Effector memory CD4-positive, alpha-beta T cell (primary cell): ENCODE results near the gene PPEF1.

Experiments used
- DNase-seq, 3 donors: peaks; one replicate each; pipeline ENCODE4 v3.0.0-alpha.2; 2020
- H3K27ac ChIP-seq: 2 replicates; pipeline ENCODE4 v1.7.0; 2013; ENCODE audit warnings: mild to moderate bottlenecking, low read length, moderate library complexity; ENCODE audit not compliant: insufficient read depth, poor library complexity, severe bottlenecking
- H3K27me3 ChIP-seq: replicated peaks from 2 replicates; pipeline ENCODE4 v1.7.0; 2013; ENCODE audit warnings: mild to moderate bottlenecking, low read length; ENCODE audit not compliant: insufficient read depth, control insufficient read depth, poor library complexity, severe bottlenecking
- H3K36me3 ChIP-seq: 2 replicates; pipeline ENCODE4 v1.7.0; 2013; ENCODE audit warnings: mild to moderate bottlenecking, low read length, moderate library complexity; ENCODE audit not compliant: control insufficient read depth, insufficient read depth
- H3K4me1 ChIP-seq: 2 replicates; pipeline ENCODE4 v1.7.0; 2013; ENCODE audit warnings: low read length, mild to moderate bottlenecking; ENCODE audit not compliant: control insufficient read depth, insufficient read depth, poor library complexity, severe bottlenecking
- H3K4me3 ChIP-seq: 2 replicates; pipeline ENCODE4 v1.7.0; 2013; ENCODE audit warnings: low read length, low read depth, mild to moderate bottlenecking; ENCODE audit not compliant: insufficient read depth, poor library complexity, severe bottlenecking
- H3K9me3 ChIP-seq: 2 replicates; pipeline ENCODE4 v1.7.0; 2013; ENCODE audit warnings: mild to moderate bottlenecking, low read length, moderate library complexity; ENCODE audit not compliant: control insufficient read depth
- total RNA-seq, 3 donors: gene quantifications; one replicate each; lab custom pipeline; 2026; lab: John Stamatoyannopoulos, UW

The PPEF1 gene, protein sequence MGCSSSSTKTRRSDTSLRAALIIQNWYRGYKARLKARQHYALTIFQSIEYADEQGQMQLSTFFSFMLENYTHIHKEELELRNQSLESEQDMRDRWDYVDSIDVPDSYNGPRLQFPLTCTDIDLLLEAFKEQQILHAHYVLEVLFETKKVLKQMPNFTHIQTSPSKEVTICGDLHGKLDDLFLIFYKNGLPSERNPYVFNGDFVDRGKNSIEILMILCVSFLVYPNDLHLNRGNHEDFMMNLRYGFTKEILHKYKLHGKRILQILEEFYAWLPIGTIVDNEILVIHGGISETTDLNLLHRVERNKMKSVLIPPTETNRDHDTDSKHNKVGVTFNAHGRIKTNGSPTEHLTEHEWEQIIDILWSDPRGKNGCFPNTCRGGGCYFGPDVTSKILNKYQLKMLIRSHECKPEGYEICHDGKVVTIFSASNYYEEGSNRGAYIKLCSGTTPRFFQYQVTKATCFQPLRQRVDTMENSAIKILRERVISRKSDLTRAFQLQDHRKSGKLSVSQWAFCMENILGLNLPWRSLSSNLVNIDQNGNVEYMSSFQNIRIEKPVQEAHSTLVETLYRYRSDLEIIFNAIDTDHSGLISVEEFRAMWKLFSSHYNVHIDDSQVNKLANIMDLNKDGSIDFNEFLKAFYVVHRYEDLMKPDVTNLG
- 0.09 to 0.58 (median 0.17) reads per million in 3 donors for total RNA-seq

DNA sequence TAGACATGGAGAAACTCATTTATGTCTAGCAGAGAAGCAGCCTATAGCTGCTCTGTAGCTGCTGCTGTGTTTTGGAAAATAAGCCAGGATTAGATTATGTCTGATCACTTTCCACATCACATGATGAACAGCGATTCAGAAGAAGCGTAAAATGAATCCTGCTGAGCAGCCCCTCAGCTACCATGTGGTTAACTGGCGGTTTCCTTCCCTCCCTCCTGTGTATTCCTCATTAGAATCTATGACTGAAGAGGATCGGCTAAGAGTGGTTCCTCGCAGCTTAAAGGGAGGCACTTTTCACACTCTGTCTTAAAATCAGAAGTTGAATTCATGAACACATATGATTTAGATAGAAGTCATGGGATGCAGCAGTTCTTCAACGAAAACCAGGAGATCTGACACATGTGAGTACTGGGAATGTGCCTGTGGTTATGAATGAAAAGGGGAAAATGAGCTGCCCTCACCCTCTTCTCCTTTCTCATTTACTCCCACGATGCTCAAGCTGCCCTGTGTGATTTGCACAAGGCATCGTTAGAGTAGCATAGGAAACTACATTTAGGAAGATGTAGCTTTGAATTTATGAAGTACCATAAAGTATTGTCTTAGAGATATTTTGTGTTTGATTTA is at the start of gene PPEF1:
Gene PPEF1, plus strand, starts transcription at position 220 of the 624 bp plus-strand sequence. Its CDS starts 136 bp downstream, at position 356.
- no peak for DNase-seq
- no peak within 1 kb of the TSS for H3K27ac ChIP-seq
- H3K4me3 ChIP-seq: no peak within 1 kb of the TSS
- no peaks in the 10 kb centered on the region for H3K4me1 ChIP-seq
- no peaks in the 10 kb centered on the region for H3K27me3 ChIP-seq
- H3K9me3 ChIP-seq: no peaks in the 10 kb centered on the region
- H3K36me3 ChIP-seq: no peaks in the 10 kb centered on the region

DNA sequence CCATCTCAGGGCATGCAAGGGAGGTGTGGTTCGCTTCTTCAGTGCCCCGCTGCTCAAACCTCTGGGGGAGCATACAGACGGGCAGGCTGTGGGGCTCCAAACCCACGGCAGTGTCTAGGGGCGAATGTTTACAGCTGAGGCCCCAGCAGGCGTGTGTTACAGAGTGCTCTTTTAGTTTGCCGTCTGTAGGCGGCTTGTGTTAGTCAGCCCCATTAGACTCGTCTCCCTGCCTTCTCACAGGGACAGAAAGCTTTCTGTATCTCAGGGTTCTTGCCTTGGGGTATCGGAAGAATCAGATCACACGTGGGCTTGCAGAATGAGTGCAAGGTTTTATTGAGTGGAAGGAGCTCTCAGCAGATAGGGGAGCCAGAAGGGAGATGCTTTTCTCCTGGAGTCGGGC is 46.2 kb upstream of the PPEF1 start:
- no peaks in the 10 kb centered on the region for H3K36me3 ChIP-seq
- H3K9me3 ChIP-seq: no peaks in the 10 kb centered on the region
- no peak overlapping the region for H3K27ac ChIP-seq
- no peak for DNase-seq
- H3K27me3 ChIP-seq: no peaks in the 10 kb centered on the region
- H3K4me1 ChIP-seq: no peaks in the 10 kb centered on the region
- H3K4me3 ChIP-seq: no peak overlapping the region

DNA sequence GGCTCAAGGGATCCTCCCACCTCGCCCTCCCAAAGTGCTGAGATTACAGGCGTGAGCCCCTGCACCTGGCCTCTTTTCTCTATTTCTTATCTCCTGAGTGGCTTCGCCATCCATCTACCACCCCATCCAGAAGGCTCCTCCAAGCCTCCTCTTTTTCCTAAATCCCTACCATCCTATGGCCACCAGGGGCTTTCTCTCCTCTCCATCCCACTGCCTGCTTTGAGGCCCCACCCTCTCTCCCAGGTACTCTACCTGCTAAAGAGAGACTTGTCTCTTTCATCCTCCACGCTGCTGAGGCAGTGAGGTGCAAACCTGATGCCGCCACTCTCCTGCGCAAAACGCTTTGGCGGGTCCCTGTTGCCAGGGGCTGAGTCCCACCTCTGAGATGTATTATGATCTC is 42.5 kb upstream of the PPEF1 start:
- H3K27me3 ChIP-seq: no peaks in the 10 kb centered on the region
- H3K36me3 ChIP-seq: no peaks in the 10 kb centered on the region
- no peaks in the 10 kb centered on the region for H3K4me1 ChIP-seq
- no peak overlapping the region for H3K27ac ChIP-seq
- H3K9me3 ChIP-seq: no peaks in the 10 kb centered on the region
- no peak for DNase-seq
- H3K4me3 ChIP-seq: no peak overlapping the region

DNA sequence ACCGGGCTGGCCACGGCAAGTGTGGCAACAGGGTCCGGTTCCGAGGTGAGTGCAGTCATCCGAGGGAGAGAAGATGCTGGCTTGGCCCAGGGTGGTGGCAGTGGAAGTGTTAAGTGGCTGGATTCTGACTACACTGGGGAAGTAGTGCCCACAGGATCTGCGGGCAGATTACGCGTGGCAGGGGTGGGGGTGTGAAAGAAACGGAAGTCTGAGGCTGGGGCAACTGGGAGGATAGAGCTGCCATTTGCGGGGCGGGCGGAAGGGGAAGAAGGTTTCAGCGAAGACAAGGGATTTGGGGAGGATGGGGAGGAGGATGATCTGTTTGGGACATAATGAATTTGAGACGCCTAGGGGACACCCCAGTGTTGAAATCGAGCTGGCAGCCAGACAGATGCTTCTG is 40.8 kb upstream of the PPEF1 start:
- Histone ChIP-seq H3K36me3 (no peaks in the 10 kb centered on the region), H3K4me3 (no peak overlapping the region), H3K4me1 (no peaks in the 10 kb centered on the region), H3K27me3 (no peaks in the 10 kb centered on the region), H3K27ac (no peak overlapping the region), H3K9me3 (no peaks in the 10 kb centered on the region)
- no peak for DNase-seq

DNA sequence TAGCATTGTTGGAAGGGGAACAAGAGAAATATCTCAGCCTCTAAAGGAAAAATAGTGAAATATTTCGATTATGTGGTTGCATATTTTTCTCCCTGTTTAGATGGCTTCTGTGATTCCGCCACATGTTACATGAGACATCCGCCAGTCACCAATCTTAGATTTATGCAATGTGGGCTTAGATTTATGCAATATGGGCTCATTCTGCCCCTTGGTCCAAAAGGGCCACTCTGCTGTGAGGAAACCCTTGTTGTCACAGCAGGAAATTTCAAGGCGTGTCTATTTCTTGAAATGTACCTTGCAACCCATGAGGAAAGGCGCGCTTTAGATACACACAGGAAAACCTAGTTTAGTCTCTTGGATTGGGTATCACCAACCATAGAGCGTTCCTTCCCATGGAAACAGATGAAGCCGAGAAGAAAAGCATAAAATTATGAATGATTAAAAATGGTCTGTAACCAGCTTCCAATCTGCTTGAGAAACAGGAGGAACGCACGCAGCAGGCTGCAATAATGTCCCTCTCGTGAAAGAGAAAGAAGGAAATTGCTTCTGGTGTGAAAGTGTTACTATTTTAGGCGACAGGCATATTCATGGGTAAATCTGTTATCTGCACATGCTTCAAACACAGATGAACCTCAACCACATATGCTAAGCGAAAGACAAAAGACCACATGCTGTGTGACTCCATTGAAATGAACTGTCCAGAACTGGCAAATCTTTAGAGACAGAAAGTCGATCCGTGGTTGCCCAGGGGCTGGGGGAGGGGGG is 39.2 kb upstream of the PPEF1 start:
- Histone ChIP-seq H3K27ac (no peak overlapping the region), H3K36me3 (no peaks in the 10 kb centered on the region), H3K9me3 (no peaks in the 10 kb centered on the region), H3K4me1 (no peaks in the 10 kb centered on the region), H3K27me3 (no peaks in the 10 kb centered on the region), H3K4me3 (no peak overlapping the region)
- DNase-seq: no peak

DNA sequence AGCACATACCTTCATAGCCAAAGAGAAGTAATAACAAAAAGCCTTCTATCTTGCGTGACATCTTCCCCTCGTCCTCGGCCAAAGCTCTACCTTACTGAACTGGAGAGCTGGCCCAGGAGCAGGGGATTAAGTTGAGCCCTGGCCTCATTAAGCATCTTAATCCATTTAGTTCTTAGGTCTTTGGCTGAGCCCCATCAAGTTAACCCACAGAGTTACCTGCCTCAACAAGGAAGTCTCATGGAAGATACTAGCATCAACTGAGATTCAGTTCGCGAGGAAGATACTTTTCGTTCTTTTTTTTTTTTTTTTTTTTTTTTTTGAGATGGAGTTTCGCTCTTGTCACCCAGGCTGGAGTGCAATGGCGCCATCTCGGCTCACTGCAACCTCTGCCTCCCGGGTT is 35.4 kb upstream of the PPEF1 start, which contains the start of gene RS1:
Gene RS1, minus strand, starts transcription at position 101 of the 400 bp plus-strand sequence. Its CDS starts 40 bp downstream, at position 61.
- H3K4me3 ChIP-seq: no peak within 1 kb of the TSS
- no peaks in the 10 kb centered on the region for H3K27me3 ChIP-seq
- DNase-seq: no peak
- H3K36me3 ChIP-seq: no peaks in the 10 kb centered on the region
- no peak within 1 kb of the TSS for H3K27ac ChIP-seq
- H3K4me1 ChIP-seq: no peaks in the 10 kb centered on the region
- H3K9me3 ChIP-seq: no peaks in the 10 kb centered on the region

DNA sequence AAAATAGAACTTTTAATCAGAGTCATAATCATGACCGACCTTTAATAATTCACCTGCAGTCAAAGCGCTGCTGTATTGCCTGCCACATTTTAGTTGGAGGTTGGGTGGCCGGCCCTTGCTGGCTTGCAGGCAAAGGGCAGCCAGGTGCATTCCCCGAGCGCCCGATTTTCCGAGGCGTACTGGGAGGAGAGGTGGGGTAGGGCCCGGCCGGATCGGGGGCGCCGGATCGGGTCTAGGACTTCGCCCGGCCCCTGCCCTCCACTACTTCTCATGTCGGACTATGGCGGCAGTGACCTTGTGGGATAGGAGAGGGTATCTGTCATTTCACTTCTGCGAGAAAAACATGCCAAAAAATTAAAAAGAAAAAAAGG is 33.0 kb upstream of the PPEF1 start:
- H3K27ac ChIP-seq: peak overlapping the region; percentile 72

DNA sequence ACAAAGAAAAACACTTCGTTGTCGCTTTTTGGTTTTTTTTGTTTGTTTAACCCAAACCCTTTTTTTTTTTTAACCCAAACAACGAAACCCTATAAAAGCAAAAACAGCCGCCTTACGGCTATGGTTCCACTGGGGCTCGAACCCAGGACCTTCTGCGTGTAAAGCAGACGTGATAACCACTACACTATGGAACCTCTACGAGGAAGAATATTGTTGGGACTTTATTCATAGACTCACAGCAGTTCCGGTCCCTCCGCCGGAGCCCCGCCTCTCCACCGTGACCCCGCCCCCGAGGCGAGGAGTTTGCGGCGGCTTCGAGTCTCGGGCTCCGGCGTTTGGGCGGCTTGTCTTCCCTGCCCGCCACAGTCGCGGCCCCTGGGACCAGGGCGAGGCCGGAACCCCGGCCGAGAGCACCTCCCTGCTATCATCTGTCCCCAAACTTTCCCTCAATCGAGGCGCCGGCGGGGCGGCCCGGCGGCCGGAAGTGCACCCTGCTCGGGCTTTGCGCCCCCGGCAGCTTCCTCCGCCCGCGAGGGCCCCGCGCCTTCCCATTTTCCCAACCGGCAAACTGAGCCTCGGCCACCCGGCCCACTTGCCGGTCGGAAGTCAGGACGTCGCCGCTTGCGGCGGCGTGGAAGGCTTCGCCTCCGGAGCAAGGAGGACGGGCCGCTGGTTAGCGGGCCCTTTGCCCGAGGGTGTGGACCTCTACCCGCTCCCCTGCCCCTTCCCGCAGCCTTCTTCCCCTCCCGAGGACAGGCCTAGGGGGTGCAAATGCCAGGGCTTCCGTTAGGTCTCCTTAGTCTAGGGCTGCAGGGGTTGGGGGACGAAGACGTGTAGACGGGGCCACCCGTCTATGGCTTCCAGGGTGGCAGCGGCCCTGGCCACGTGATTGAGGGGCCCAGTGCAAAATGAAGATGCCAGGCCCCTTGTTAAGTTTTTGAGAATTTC is 32.4 kb upstream of the PPEF1 start:
- H3K4me3 ChIP-seq: peak overlapping the region; percentile 63
- peak; percentile 67 to 69 (median 68) for DNase-seq
- no peaks in the 10 kb centered on the region for H3K9me3 ChIP-seq
- H3K27me3 ChIP-seq: no peaks in the 10 kb centered on the region
- no peaks in the 10 kb centered on the region for H3K36me3 ChIP-seq
- no peaks in the 10 kb centered on the region for H3K4me1 ChIP-seq
- H3K27ac ChIP-seq: peak overlapping the region; percentile 72

More for the DNA sequence above, 33.0 kb upstream of the PPEF1 start:
- Histone ChIP-seq H3K9me3 (no peaks in the 10 kb centered on the region), H3K4me1 (no peaks in the 10 kb centered on the region), H3K4me3 (peak overlapping the region; percentile 63), H3K36me3 (no peaks in the 10 kb centered on the region), H3K27me3 (no peaks in the 10 kb centered on the region)
- DNase-seq: no peak

DNA sequence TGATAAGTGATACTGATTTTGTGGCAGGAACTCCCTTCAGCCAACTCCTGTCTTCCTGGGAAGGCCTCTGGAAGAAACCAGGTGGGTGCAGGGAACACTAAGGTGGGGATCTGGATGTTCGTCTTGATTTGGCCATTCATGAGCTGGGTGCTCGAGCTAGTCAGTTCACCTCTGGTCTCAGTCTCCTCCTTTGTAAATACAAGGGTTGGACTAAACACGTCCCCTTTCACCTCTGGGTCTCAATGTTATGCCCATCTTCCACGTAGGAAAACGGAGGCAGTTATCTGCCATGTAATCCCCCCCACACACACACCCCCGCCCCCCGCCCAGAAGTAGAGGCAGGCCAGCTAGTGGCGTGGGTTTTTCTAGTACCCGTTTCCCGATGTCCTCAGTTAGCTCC is 31.4 kb upstream of the PPEF1 start:
- Histone ChIP-seq H3K4me3 (no peak overlapping the region), H3K27me3 (no peaks in the 10 kb centered on the region), H3K4me1 (no peaks in the 10 kb centered on the region), H3K9me3 (no peaks in the 10 kb centered on the region), H3K27ac (no peak overlapping the region), H3K36me3 (no peaks in the 10 kb centered on the region)
- DNase-seq: no peak
